OCI-LY3 (cell line): ENCODE results near the gene TULP4.

Experiments
- EZH2phosphoT487 ChIP-seq: fragments of 200-600 bp; shearing (Covaris generic); IDR thresholded peaks from 2 replicates; pipeline ENCODE4 v1.6.1; 2018; ENCODE audit warnings: antibody characterized with exemption, mixed run types, low read depth
- TF ChIP-seq, protein P1 (sequence below): fragments of 200-600, 300-600 bp; sonication (generic); IDR thresholded peaks from 2 replicates; pipeline ENCODE4 v1.5.1; 2014; ENCODE audit warnings: antibody characterized with exemption, low read length, low read depth

DNA sequence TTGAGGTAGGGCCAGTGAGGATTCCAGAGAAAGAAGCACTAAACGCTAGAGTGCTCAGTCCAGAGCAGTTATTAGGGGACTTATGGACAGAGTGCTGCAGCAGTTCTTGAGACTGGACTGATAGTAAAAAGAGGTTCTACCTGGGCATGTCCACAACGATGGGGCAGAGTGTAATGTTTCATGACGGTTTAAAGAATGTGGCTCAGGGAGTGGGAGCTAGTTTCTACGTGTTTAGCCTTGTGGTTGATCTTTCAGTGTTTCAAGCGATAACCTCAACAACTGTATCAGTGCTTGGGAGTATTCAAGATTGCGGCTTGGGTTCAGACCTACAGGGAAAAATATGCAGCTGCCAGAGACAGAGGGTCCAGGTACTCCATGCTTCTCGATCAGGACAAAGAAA, 67.1 kb downstream of the TULP4 start:
- TF ChIP-seq, protein P1, sequence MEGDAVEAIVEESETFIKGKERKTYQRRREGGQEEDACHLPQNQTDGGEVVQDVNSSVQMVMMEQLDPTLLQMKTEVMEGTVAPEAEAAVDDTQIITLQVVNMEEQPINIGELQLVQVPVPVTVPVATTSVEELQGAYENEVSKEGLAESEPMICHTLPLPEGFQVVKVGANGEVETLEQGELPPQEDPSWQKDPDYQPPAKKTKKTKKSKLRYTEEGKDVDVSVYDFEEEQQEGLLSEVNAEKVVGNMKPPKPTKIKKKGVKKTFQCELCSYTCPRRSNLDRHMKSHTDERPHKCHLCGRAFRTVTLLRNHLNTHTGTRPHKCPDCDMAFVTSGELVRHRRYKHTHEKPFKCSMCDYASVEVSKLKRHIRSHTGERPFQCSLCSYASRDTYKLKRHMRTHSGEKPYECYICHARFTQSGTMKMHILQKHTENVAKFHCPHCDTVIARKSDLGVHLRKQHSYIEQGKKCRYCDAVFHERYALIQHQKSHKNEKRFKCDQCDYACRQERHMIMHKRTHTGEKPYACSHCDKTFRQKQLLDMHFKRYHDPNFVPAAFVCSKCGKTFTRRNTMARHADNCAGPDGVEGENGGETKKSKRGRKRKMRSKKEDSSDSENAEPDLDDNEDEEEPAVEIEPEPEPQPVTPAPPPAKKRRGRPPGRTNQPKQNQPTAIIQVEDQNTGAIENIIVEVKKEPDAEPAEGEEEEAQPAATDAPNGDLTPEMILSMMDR: no peak
- TF ChIP-seq EZH2phosphoT487: no peak
